ENCODE measurements around the gene BAZ1A.

The BAZ1A gene

GRCh38 chr14:34710006-34710405, 165.2 kb downstream of the BAZ1A start:
- H3K4me3 ChIP-seq (ENCODE audit: low read depth, low read length) = no peak overlapping the region
- no peak for TF ChIP-seq CTCF (IDR thresholded peaks at IDR 0.05; ENCODE audit: low read depth, low read length, missing control alignments)
- no peak for DNase-seq (ENCODE audit: low read depth)

DNA sequence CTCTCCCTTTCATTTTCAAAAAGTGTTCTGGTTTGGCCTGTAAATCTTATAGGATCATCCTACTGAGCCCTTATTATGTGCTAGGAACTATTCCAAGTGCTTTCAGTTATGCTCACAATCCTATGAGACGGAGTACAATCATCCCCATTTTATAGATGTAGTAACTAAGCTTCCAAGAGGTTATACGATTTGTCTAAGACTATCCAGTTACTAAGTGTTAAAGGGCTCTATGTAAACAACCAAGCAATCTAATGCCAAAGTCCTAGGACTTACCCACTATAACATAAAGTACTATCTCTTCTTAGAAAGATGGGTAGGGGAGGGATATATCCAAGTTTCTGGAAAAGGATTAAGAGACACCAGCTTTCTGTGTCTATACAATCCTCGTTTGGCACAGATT, 167.4 kb downstream of the BAZ1A start:
- TF ChIP-seq CTCF (IDR thresholded peaks at IDR 0.05; ENCODE audit: low read depth, low read length, missing control alignments) = no peak
- H3K4me3 ChIP-seq (ENCODE audit: low read depth, low read length) = no peak overlapping the region
- DNase-seq (ENCODE audit: low read depth) = no peak

Data from GM12864 (cell line).